Progenitor cell of endocrine pancreas (in vitro differentiated cells): ENCODE data around the gene TCHHL1. TPM values are rescaled to one million over a fixed set of nuclear protein-coding genes. Genes with fewer than 3 reads are reported as not detected.

Source experiments
- DNase-seq: peaks from one replicate; pipeline ENCODE4 v3.0.0; 2021; ENCODE audit warnings: low spot score; ENCODE audit not compliant: unreplicated experiment
- H3K27ac Mint-ChIP-seq: 2 replicates; pipeline ENCODE4 v1.8.0; 2021; ENCODE audit warnings: mild to moderate bottlenecking, moderate library complexity, mixed read lengths
- H3K27me3 Mint-ChIP-seq: 2 replicates; pipeline ENCODE4 v1.8.0; 2021; ENCODE audit warnings: mixed read lengths
- H3K36me3 Mint-ChIP-seq: 2 replicates; pipeline ENCODE4 v1.8.0; 2022; ENCODE audit warnings: mixed read lengths; ENCODE audit not compliant: insufficient read depth
- H3K4me1 Mint-ChIP-seq: 2 replicates; pipeline ENCODE4 v1.8.0; 2021; ENCODE audit warnings: low read depth, mixed read lengths
- H3K4me3 Mint-ChIP-seq: 2 replicates; pipeline ENCODE4 v1.8.0; 2021; ENCODE audit warnings: low read depth, mild to moderate bottlenecking, moderate library complexity, mixed read lengths
- H3K9me3 Mint-ChIP-seq: 2 replicates; pipeline ENCODE4 v1.8.0; 2021; ENCODE audit warnings: low read depth, mixed read lengths
- long read RNA-seq: library from polyadenylated mRNA; unstranded; transcript quantifications from one replicate; pipeline ENCODE4 v2.0.0, GENCODE V29; 2020
- total RNA-seq: library from RNA; stranded (reverse); gene quantifications from 2 replicates; pipeline ENCODE4 v1.2.1, GENCODE V29; 2021
- TF ChIP-seq, protein P1 (sequence below): fragments of 200-600 bp; sonication (generic); IDR thresholded peaks from one replicate; pipeline ENCODE4 v1.5.0; 2021; ENCODE audit warnings: antibody characterized with exemption, mild to moderate bottlenecking; ENCODE audit not compliant: unreplicated experiment

TCHHL1 gene
- not detected in 2 replicates for total RNA-seq
- long read RNA-seq: 0 reads

DNA sequence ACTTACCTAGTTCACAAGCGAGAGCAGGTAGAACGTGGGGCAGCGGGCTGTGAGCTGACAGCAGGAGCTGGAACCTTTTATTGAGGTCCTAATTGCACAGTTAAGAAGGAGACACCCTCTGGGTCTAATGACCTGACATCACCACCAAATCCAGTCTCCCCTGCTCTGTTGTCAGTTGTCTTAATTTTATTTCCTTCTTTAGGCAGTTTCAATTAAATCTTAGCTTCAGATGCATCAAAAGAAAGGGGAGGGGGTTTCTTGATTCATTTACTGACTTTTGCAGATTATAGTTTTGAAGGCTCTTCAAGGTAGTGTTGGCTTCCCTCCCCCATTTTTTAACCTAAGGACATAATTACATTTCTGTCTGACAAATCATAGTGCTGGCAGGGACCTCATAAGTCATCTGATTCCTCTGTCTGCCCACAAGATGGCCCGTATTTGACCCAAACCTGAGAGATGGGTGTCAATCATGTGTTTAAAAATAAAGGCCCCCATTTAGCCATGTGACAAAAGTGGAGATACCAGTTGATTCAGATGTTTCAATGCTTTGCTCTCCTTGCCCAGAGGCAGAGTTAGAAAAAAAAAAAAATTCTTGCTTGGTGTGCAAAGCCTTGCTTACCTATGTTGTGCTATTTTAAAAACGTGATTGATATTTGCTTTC lies at the start of gene TCHHL1:
TSS of gene TCHHL1 (minus strand) at position 51 of the 661 bp plus-strand sequence. CDS start 921 bp downstream, outside the sequence.
- TF ChIP-seq, protein P1, sequence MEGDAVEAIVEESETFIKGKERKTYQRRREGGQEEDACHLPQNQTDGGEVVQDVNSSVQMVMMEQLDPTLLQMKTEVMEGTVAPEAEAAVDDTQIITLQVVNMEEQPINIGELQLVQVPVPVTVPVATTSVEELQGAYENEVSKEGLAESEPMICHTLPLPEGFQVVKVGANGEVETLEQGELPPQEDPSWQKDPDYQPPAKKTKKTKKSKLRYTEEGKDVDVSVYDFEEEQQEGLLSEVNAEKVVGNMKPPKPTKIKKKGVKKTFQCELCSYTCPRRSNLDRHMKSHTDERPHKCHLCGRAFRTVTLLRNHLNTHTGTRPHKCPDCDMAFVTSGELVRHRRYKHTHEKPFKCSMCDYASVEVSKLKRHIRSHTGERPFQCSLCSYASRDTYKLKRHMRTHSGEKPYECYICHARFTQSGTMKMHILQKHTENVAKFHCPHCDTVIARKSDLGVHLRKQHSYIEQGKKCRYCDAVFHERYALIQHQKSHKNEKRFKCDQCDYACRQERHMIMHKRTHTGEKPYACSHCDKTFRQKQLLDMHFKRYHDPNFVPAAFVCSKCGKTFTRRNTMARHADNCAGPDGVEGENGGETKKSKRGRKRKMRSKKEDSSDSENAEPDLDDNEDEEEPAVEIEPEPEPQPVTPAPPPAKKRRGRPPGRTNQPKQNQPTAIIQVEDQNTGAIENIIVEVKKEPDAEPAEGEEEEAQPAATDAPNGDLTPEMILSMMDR: no peak
- Mint-ChIP-seq H3K9me3 (peaks cover 9% of the 10 kb centered on the region), H3K27ac (no peak within 1 kb of the TSS), H3K4me3 (no peak within 1 kb of the TSS), H3K36me3 (no peaks in the 10 kb centered on the region), H3K4me1 (no peaks in the 10 kb centered on the region), H3K27me3 (no peaks in the 10 kb centered on the region)
- DNase-seq: no peak

DNA sequence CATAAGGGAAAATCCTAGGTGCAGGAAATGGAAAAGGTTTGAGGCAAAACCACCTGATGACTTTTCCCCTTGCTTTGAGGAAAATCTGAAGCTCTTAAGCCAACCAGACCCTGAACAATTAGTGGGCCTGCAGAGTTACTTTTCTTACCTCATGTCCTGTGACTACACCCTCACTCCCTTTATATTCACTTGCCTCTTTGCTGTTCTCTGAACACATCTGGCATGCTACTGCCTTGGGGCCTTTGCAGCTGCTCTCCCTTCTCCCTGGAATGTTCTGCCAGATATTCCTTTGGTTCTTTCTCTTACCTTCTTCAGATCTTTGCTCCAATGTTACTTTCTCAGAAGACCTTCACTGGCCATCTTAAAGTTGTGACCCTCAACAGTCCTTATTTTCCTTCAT lies 48.4 kb upstream of the TCHHL1 start:
- Mint-ChIP-seq H3K4me3 (no peak overlapping the region), H3K9me3 (peaks cover 7% of the 10 kb centered on the region), H3K4me1 (no peaks in the 10 kb centered on the region), H3K27ac (no peak overlapping the region), H3K27me3 (peaks cover 18% of the 10 kb centered on the region), H3K36me3 (no peaks in the 10 kb centered on the region)
- TF ChIP-seq, protein P1: no peak
- no peak for DNase-seq

DNA sequence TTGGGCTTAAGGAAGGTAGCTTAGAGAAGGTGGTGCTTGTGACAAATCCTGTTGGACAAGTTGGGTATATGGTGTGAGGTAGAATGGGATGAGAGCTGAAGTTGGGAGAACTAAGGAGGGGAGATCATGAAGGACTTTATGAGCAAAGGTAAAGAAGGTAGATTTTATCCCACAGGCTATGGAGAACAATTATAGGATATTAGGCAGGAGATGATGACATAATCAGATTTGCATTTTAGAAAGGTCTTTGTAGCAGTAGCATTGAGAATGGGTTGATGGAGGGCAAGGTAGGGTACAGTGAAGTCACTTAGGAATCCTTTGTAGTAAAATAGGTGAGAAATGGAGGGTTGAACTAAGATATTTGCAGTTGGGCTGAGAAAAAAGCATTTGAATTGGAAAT lies 41.3 kb upstream of the TCHHL1 start:
- peaks cover 13% of the 10 kb centered on the region for H3K9me3 Mint-ChIP-seq
- no peak overlapping the region for H3K4me3 Mint-ChIP-seq
- H3K4me1 Mint-ChIP-seq: no peaks in the 10 kb centered on the region

DNA sequence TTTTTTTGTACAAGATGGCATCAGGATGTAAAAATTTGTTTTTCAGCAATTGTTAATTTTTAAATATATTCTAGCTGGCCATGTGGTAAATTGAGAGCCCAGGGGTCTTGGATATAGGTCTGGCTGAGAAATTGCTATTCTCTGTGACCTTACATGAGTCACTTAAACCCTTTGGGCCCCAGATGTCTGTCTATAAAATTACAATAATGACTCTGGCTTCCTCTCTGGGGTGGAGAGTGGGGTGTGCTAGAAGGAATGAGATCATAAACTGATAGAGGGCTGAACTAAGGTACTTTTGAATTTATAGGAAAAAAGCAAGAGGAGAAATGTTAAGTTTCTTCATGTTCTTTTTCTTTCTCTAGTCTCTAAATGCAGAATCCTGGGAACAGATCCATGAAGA lies 38.8 kb upstream of the TCHHL1 start:
- H3K27ac Mint-ChIP-seq: no peak overlapping the region
- peaks cover 11% of the 10 kb centered on the region for H3K9me3 Mint-ChIP-seq
- no peak overlapping the region for H3K4me3 Mint-ChIP-seq
- no peaks in the 10 kb centered on the region for H3K4me1 Mint-ChIP-seq
- DNase-seq: no peak
- TF ChIP-seq, protein P1: no peak
- no peaks in the 10 kb centered on the region for H3K36me3 Mint-ChIP-seq
- peaks cover 22% of the 10 kb centered on the region for H3K27me3 Mint-ChIP-seq

More for the DNA sequence above, 41.3 kb upstream of the TCHHL1 start:
- TF ChIP-seq, protein P1: no peak
- no peaks in the 10 kb centered on the region for H3K36me3 Mint-ChIP-seq
- peaks cover 22% of the 10 kb centered on the region for H3K27me3 Mint-ChIP-seq
- H3K27ac Mint-ChIP-seq: no peak overlapping the region
- no peak for DNase-seq

DNA sequence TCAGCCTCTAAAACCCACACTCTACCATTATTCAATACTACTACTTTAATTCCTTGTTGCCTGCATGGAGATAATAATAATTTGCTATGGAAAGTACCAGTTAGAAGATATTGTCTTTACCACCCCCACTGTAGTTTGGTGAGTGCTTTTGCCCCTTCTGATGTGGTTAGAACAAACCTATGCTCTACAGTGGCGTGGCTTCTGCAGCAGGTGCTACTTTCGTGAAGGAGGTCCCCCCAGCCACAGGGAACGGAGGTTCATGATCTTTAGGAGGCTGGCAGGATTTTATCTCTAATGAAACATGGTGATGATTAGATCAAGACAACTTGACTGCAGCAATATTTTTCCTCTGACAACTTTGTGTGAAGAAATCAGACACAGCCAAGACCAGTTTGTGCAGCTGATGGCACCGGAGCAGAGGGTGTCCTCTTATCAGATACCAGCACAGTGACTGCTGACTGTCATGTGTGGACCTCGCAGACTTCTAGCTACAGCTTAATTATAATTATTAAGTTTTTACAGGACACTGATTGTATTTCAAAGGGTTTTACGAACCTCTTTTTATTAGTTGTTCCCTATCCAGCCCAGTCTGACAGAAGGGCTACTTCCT lies 37.1 kb upstream of the TCHHL1 start:
- peaks cover 11% of the 10 kb centered on the region for H3K9me3 Mint-ChIP-seq
- H3K4me1 Mint-ChIP-seq: no peaks in the 10 kb centered on the region
- H3K36me3 Mint-ChIP-seq: no peaks in the 10 kb centered on the region
- peaks cover 31% of the 10 kb centered on the region for H3K27me3 Mint-ChIP-seq
- no peak for DNase-seq
- TF ChIP-seq, protein P1: no peak
- no peak overlapping the region for H3K27ac Mint-ChIP-seq
- no peak overlapping the region for H3K4me3 Mint-ChIP-seq
